ENCODE results near the gene SLTM.
"Not testable (repeated sequence)": the region's sequence is repeated elsewhere in the genome, so short reads cannot be mapped to it uniquely, and the experiment has no call there.

The SLTM gene

GRCh38 chr15:58932710-58933280 is 684 bp downstream of the SLTM start:
- in situ Hi-C loops (cut with MboI; ENCODE audit: low pct_unique_long_range_greater_than_20kb, low sequenced_read_pairs): no loop called here
- peak; percentile 47 for DNase-seq

- peak; percentile 55 for DNase-seq
- in situ Hi-C loops (cut with MboI; ENCODE audit: low pct_unique_long_range_greater_than_20kb, low sequenced_read_pairs): no loop called here
Observed at GRCh38 chr15:58931987-58932588, 1.4 kb downstream of the SLTM start.

DNA sequence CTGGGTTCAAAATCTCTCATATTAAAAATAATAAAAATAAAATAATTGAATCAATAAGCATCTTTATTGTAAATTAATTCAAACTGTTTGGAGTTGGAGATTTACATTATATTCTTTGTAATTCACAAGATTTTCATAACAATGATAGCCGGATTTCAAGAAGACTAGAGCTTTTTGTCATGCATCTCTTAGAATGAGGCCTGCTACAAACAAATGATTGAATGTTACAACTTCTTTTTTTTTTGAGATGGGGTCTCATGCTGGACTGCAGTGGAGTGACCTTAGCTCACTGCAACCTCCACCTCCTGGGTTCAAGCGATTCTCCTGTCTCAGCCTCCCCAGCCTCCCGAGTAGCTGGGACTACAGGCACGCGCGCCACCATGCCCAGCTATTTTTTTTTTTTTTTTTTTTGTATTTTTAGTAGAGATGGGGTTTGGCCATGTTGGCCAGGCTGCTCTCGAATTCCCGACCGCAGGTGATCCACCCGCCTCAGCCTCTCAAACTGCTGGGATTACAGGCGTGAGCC is 3.5 kb downstream of the SLTM start:
- in situ Hi-C loops (cut with MboI; ENCODE audit: low pct_unique_long_range_greater_than_20kb, low sequenced_read_pairs): no loop called here
- DNase-seq: no peak

GRCh38 chr15:58926823-58927222 is 6.7 kb downstream of the SLTM start:
- DNase-seq: no peak
- in situ Hi-C loops (cut with MboI; ENCODE audit: low pct_unique_long_range_greater_than_20kb, low sequenced_read_pairs): no loop called here

GRCh38 chr15:58924327-58924726 is 9.2 kb downstream of the SLTM start:
- in situ Hi-C loops (cut with MboI; ENCODE audit: low pct_unique_long_range_greater_than_20kb, low sequenced_read_pairs): no loop called here
- DNase-seq: no peak

DNA sequence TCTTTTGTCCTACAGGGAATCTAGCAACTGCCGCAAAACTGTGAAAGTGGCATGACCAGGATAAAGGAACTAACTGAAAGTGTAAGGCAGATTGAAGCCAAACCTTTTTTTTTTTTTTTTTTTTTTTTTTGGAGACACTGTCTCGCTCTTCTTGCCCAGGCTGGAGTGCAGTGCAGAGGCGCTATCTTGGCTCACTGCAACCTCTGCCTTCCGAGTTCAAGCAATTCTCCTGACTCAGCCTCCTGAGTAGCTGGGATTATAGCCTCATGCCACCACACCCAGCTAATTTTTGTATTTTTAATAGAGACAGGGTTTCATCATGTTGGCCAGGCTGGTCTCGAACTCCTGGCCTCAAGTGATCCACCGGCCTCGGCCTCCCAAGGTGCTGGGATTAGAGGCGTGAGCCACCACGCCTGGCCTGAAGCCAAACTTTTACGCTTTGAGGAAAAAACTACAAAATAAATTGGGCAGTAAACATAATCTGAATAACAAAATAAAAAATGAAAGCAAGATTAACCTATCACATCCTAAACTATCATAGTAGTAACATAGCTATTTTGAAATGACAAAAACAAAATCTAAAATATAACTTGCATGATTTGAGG is 9.7 kb downstream of the SLTM start:
- DNase-seq: no peak
- in situ Hi-C loops (cut with MboI; ENCODE audit: low pct_unique_long_range_greater_than_20kb, low sequenced_read_pairs): no loop called here

GRCh38 chr15:58923284-58923683 is 10.2 kb downstream of the SLTM start:
- in situ Hi-C loops (cut with MboI; ENCODE audit: low pct_unique_long_range_greater_than_20kb, low sequenced_read_pairs): no loop called here
- no peak for DNase-seq

DNA sequence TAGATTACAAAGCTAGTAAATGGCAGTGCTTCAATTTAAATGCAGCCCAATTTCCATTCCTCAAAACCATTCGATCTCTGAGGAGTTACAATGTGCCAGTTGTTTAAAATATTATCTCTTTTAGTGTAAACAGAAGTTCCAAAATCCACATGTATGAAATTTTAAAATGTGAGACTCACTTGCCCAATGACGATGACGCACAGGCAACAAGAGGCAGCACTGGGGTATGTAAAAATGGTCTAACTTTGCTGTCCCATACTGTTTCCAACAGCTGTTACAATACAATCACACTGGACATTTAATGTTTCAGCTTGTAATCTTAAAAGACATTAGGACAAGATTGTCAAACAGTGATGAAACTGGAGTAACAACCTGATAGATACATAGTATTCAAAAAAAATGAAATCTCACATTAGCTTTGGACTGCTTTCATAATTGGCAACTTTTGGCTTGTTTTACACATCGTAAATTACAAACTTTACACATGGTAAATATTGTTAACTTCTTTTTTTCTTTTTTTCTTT is 12.2 kb downstream of the SLTM start:
- in situ Hi-C loops (cut with MboI; ENCODE audit: low pct_unique_long_range_greater_than_20kb, low sequenced_read_pairs): no loop called here
- no peak for DNase-seq

- in situ Hi-C loops (cut with MboI; ENCODE audit: low pct_unique_long_range_greater_than_20kb, low sequenced_read_pairs); DNase-seq: not testable (repeated sequence)
Observed at GRCh38 chr15:58920447-58920846, 13.0 kb downstream of the SLTM start.

DNA sequence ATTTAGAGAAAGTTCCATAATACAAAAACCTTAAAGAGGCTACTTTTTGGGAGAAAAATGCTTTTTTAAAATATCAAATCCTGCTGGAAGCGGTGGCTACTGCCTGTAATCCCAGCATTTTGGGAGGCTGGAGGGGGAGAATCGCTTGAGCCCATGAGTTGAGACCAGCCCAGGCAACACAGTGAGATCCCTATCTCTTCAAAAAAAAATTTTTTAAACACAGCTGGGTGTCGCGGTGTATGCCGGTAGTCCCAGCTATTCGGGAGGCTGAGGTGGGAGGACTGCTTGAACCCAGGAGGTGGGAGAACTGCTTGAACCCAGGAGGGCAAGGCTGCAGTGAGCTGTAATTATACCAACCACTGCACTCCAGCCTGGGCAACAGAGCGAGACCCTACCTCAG is 14.2 kb downstream of the SLTM start:
- in situ Hi-C loops (cut with MboI; ENCODE audit: low pct_unique_long_range_greater_than_20kb, low sequenced_read_pairs): no loop called here
- no peak for DNase-seq

DNA sequence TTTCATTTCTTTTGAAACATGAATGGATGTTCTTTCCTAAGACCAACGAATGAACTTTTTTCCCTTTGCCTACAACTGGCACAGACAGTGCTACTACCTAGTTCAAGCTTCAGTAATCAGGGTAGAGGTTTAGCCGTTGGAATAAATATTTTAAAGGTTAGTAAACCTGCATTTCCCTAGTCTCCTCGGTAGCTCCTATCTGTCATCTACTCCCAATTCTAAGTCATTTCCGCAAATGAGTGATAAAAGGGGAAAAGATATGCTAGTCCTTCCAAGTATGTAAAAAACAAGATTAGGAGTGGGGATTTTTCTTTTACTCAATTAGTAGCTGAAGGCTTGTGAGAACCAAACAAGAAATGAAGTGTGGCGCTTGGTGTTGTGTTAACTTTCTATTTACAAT is 15.2 kb downstream of the SLTM start:
- DNase-seq: no peak
- in situ Hi-C loops (cut with MboI; ENCODE audit: low pct_unique_long_range_greater_than_20kb, low sequenced_read_pairs): no loop called here

- in situ Hi-C loops (cut with MboI; ENCODE audit: low pct_unique_long_range_greater_than_20kb, low sequenced_read_pairs); DNase-seq: not testable (repeated sequence)
Observed at GRCh38 chr15:58917613-58918129, 15.8 kb downstream of the SLTM start.

- DNase-seq: no peak
- in situ Hi-C loops (cut with MboI; ENCODE audit: low pct_unique_long_range_greater_than_20kb, low sequenced_read_pairs): no loop called here
Observed at GRCh38 chr15:58916962-58917361, 16.5 kb downstream of the SLTM start.

DNA sequence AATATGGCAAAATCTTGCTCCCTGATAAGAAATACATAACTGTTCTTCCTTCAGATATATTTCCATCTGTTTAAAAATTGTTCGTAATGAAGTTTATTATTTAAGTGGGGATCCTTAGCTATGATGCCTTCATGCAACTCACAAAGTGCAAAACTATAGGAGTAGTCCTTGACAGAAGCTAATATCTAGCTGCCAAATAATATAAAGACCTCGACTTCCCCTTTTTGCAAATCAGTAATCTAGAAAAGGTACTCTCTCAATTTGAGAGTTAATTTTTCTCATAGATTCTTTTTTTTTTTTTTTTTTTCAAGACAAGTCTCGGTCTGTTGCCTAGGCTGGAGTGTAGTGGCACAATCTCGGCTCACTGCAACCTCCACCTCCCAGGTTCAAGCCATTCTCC is 23.0 kb downstream of the SLTM start:
- in situ Hi-C loops (cut with MboI; ENCODE audit: low pct_unique_long_range_greater_than_20kb, low sequenced_read_pairs): no loop called here
- no peak for DNase-seq

GRCh38 chr15:58909616-58910015 is 23.9 kb downstream of the SLTM start:
- in situ Hi-C loops (cut with MboI; ENCODE audit: low pct_unique_long_range_greater_than_20kb, low sequenced_read_pairs): no loop called here
- DNase-seq: no peak

DNA sequence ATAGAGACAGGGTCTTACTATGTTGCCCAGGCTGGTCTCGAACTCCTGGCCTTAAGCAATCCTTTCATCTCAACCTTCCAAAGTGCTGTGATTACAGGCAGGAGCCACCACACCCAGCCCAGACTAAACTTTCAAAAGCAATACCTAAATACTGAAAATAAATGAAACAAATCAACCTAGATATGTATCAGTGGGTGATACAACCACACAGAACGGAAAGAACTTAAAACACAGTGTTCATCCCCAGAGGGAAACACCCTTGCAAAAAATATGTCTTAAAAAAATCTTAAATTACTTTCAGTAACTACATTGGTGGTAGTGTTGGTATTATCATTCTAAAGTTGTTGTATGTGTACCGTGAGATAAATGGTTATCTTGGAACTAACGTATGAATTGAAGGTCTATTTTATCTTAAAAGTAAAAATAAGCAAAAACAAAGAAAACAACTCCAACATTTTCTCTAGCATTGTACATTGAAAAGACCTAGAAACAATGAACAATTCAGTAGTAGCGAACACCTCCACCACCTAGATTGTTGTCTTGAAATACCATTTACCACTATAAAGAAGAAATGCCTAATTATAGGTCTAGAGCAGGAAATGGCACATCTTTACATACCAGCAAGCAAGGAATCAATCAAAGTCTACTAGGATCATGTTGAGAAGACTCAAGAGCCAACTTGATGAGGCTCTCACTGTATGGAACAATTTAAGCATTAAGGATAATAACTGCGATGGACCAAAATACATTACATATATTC is 24.7 kb downstream of the SLTM start:
- in situ Hi-C loops (cut with MboI; ENCODE audit: low pct_unique_long_range_greater_than_20kb, low sequenced_read_pairs): no loop called here
- DNase-seq: no peak

DNA sequence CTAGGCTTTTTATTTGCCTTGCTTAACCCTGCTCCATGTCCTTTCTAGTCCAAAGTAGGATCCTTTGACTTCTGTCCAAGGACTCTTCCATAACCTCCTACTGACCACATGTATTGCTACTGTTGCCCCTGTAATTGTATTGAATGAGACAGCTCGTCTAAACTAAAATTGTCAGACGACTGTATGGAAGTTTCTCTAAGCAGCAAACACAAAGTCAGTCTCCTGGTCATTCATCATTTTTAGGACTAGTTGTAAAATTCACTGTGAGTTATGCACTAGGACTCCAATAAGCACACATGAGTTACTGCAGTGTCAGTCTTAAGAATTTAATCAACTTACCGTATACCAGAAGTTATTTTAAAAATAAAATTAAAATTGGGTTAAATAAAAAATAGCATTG is 32.8 kb downstream of the SLTM start:
- no peak for DNase-seq
- in situ Hi-C loops (cut with MboI; ENCODE audit: low pct_unique_long_range_greater_than_20kb, low sequenced_read_pairs): no loop called here

GRCh38 chr15:58898150-58898680 is 35.3 kb downstream of the SLTM start:
- in situ Hi-C loops (cut with MboI; ENCODE audit: low pct_unique_long_range_greater_than_20kb, low sequenced_read_pairs): no loop called here
- DNase-seq: no peak

DNA sequence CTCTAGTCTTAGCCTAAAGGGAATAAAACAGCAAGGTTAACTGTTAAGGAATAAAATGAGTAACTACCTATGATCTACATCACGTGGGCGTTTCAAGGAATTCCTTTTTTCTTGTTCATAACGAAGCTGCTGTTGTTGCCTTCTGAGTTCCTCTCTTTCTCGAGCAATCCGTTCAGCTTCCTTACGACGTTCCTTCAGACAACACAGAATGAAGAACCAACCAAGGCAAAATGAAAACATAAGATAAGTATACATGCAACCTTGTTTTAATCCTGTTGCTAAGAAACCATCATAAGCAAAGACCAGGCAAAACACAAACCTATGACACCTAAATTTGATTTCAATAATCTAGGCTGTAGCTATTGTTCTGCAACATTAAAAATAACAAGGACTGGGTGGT is 44.1 kb downstream of the SLTM start:
- DNase-seq: no peak
- in situ Hi-C loops (cut with MboI; ENCODE audit: low pct_unique_long_range_greater_than_20kb, low sequenced_read_pairs): no loop called here
